Prostate gland (tissue), 2 donors: ENCODE data around the gene PNMA1. TPM values are rescaled to one million over a fixed set of nuclear protein-coding genes. Genes with fewer than 3 reads are reported as not detected.

ENCODE experiments used
- DNase-seq: peaks from one replicate; pipeline ENCODE4 v3.0.0-alpha.2; 2019; ENCODE audit warnings: low spot score
- H3K27ac ChIP-seq, 2 donors: fragments of 200-600 bp; sonication (generic); 2 replicates each; pipeline ENCODE4 v1.5.1; 2017 to 2019
- H3K27me3 ChIP-seq: fragments of 200-600 bp; sonication (generic); replicated peaks from 2 replicates; pipeline ENCODE4 v1.5.1; 2019; ENCODE audit not compliant: insufficient read depth
- H3K36me3 ChIP-seq, 2 donors: fragments of 200-600 bp; sonication (generic); 1 replicate in 1 of 2; 2 replicates in 1 of 2; pipeline versions ENCODE4 v1.5.1 to v1.8.1; 2017 to 2019
- H3K4me1 ChIP-seq: fragments of 200-600 bp; sonication (generic); replicated peaks from 2 replicates; pipeline ENCODE4 v1.5.1; 2019
- H3K4me3 ChIP-seq, 2 donors: fragments of 200-600 bp; sonication (generic); 2 replicates each; pipeline ENCODE4 v1.5.1; 2017 to 2019
- H3K9me3 ChIP-seq: fragments of 200-600 bp; sonication (generic); 2 replicates; pipeline ENCODE4 v1.5.1; 2017
- POLR2A ChIP-seq: fragments of 450-650 bp; IDR thresholded peaks from one replicate; pipeline ENCODE4 v1.6.1; 2016; ENCODE audit warnings: antibody characterized with exemption, mild to moderate bottlenecking
- POLR2AphosphoS5 ChIP-seq: sonication (generic); formaldehyde crosslinking; IDR thresholded peaks from one replicate; pipeline ENCODE4 v1.6.1; 2017; ENCODE audit warnings: antibody characterized with exemption
- WGBS: methylation state at CpG from one replicate; pipeline ENCODE4 v1.1.5; 2018; 5-methylcytosine and 5-hydroxymethylcytosine counted together
- intact Hi-C: fragments of 100-400 bp; cut with DNase I; formaldehyde crosslinking; loops from one replicate; pipeline ENCODE4 v1.14.2; 2022
- total RNA-seq, 2 donors: library from RNA; depleted of rRNA; stranded (reverse); fragments of >200 nt; gene quantifications; one replicate each; pipeline ENCODE4 v1.1.0, GENCODE V29; 2016
- TF ChIP-seq, protein P1 (sequence below), 4 experiments: fragments of 200-600 bp in 2 of 4; fragments of 450-650 bp in 2 of 4; sonication (generic) in 2 of 4; IDR thresholded peaks; 1 replicate in 3 of 4; 2 replicates in 1 of 4; pipeline ENCODE4 v1.5.1; 2016 to 2019; ENCODE audit warnings: antibody characterized with exemption in 4 of 4, mild to moderate bottlenecking in 2 of 4, moderate library complexity in 2 of 4

The PNMA1 gene
- total RNA-seq, 2 donors from 2014 or later: 18.6 to 62.7 TPM

- 42% methylated on average over 3 of the region's 3 CpGs for WGBS
- TF ChIP-seq POLR2AphosphoS5: peak; percentile 75
- no peak for TF ChIP-seq POLR2A
- TF ChIP-seq, protein P1, sequence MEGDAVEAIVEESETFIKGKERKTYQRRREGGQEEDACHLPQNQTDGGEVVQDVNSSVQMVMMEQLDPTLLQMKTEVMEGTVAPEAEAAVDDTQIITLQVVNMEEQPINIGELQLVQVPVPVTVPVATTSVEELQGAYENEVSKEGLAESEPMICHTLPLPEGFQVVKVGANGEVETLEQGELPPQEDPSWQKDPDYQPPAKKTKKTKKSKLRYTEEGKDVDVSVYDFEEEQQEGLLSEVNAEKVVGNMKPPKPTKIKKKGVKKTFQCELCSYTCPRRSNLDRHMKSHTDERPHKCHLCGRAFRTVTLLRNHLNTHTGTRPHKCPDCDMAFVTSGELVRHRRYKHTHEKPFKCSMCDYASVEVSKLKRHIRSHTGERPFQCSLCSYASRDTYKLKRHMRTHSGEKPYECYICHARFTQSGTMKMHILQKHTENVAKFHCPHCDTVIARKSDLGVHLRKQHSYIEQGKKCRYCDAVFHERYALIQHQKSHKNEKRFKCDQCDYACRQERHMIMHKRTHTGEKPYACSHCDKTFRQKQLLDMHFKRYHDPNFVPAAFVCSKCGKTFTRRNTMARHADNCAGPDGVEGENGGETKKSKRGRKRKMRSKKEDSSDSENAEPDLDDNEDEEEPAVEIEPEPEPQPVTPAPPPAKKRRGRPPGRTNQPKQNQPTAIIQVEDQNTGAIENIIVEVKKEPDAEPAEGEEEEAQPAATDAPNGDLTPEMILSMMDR (IDR thresholded peaks at IDR 0.05): peak in 2 of 4 experiments; percentile 41 to 43
- DNase-seq: peak; percentile 76
- H3K27ac ChIP-seq: peak overlapping the region; percentile 41 to 49
- H3K4me3 ChIP-seq: no peak overlapping the region
- H3K36me3 ChIP-seq: peaks cover 6 to 18% of the 10 kb centered on the region in 2 donors
- no peaks in the 10 kb centered on the region for H3K27me3 ChIP-seq
- H3K4me1 ChIP-seq: peaks cover 7% of the 10 kb centered on the region
- no peaks in the 10 kb centered on the region for H3K9me3 ChIP-seq
- intact Hi-C loops: no loop called here
Measured at GRCh38 chr14:73731111-73731510, 16.9 kb upstream of the PNMA1 start.

GRCh38 chr14:73729556-73730265 lies 15.5 kb upstream of the PNMA1 start:
- intact Hi-C loops: loop anchor here (5.0 to 10.0 kb wide), 3 partner anchors 158 to 225 kb away; partner anchors contain the start of genes ACOT2, COQ6, FAM161B and ZNF410
- peaks cover 13 to 28% of the 10 kb centered on the region in 2 donors for H3K36me3 ChIP-seq
- H3K27me3 ChIP-seq: no peaks in the 10 kb centered on the region
- peak overlapping the region in 1 of 2 donors; percentile 27 for H3K27ac ChIP-seq
- H3K4me1 ChIP-seq: peaks cover 7% of the 10 kb centered on the region
- no peak overlapping the region for H3K4me3 ChIP-seq
- H3K9me3 ChIP-seq: no peaks in the 10 kb centered on the region
- TF ChIP-seq POLR2AphosphoS5 (no peak), POLR2A (no peak)
- TF ChIP-seq, protein P1 (IDR thresholded peaks at IDR 0.05): no peak
- DNase-seq: no peak
- WGBS: 90% methylated on average over 23 of the region's 23 CpGs

- H3K4me1 ChIP-seq: peaks cover 7% of the 10 kb centered on the region
- DNase-seq: peak; percentile 67
- TF ChIP-seq POLR2AphosphoS5 (peak; percentile 76), POLR2A (no peak)
- TF ChIP-seq, protein P1 (IDR thresholded peaks at IDR 0.05): peak; percentile 94 to 98 (median 95)
- intact Hi-C loops: loop anchor here (1.0 to 10.0 kb wide), 4 partner anchors 96 to 226 kb away; partner anchors contain the start of genes ACOT2, COQ6, FAM161B and ZNF410
- H3K36me3 ChIP-seq: peaks cover 13 to 28% of the 10 kb centered on the region in 2 donors
- no peak overlapping the region for H3K4me3 ChIP-seq
- no peaks in the 10 kb centered on the region for H3K27me3 ChIP-seq
- H3K9me3 ChIP-seq: no peaks in the 10 kb centered on the region
- H3K27ac ChIP-seq: peak overlapping the region; percentile 3 to 42
- WGBS: 30% methylated on average over 6 of the region's 6 CpGs
Measured at GRCh38 chr14:73728717-73729330, 14.6 kb upstream of the PNMA1 start.

DNA sequence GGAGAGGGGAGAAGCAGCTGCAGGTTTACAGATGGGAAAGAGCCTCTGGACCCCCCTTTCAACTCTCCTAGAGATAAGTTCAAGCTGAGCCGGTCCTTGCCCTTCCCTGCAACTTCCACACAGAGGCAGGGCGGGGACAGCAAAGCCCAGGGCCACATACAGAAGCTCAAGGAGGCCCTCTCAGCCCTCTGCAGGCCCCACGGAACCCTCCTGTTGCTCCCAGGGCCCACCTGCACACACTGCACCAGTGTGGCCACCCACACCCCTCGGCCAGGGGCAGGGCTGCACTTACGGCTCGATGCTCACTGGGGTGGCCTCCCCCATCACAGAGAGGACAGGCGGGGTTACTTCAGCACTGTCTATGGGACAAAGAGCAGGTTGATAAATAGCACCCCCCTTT lies 13.0 kb upstream of the PNMA1 start:
- no peak for DNase-seq
- no peak for TF ChIP-seq POLR2AphosphoS5
- TF ChIP-seq, protein P1 (IDR thresholded peaks at IDR 0.05): no peak
- TF ChIP-seq POLR2A: no peak
- H3K27ac ChIP-seq: peak overlapping the region in 1 of 2 donors; percentile 40
- WGBS: 82% methylated on average over 7 of the region's 7 CpGs
- H3K27me3 ChIP-seq: no peaks in the 10 kb centered on the region
- H3K36me3 ChIP-seq: peaks cover 13 to 33% of the 10 kb centered on the region in 2 donors
- H3K9me3 ChIP-seq: no peaks in the 10 kb centered on the region
- H3K4me3 ChIP-seq: no peak overlapping the region
- intact Hi-C loops: loop anchor here (5.0 to 10.0 kb wide), 3 partner anchors 160 to 228 kb away; partner anchors contain the start of genes ACOT2, COQ6, FAM161B and ZNF410
- H3K4me1 ChIP-seq: peaks cover 7% of the 10 kb centered on the region
